H9 (cell line): ENCODE data around the gene TDP2. TPM values are rescaled to one million over a fixed set of nuclear protein-coding genes. Genes with fewer than 3 reads are reported as not detected.

Source experiments
- DNase-seq: peaks from one replicate; pipeline ENCODE4 v3.0.0-alpha.2; 2017
- H2AFZ ChIP-seq: one replicate; pipeline ENCODE4 v1.6.1; 2013; ENCODE audit warnings: mild to moderate bottlenecking, low read length, control low read depth, moderate library complexity
- H2AK5ac ChIP-seq: 2 replicates; pipeline ENCODE4 v1.6.1; 2013; ENCODE audit warnings: low read length, control low read depth, mixed read lengths; ENCODE audit not compliant: insufficient read length
- H2BK120ac ChIP-seq: one replicate; pipeline ENCODE4 v1.6.1; 2013; ENCODE audit warnings: low read depth, mild to moderate bottlenecking, low read length, control low read depth, inconsistent platforms; ENCODE audit not compliant: poor library complexity, severe bottlenecking
- H2BK12ac ChIP-seq: 2 replicates; pipeline ENCODE4 v1.6.1; 2013; ENCODE audit warnings: low read length, control low read depth, mixed read lengths, low read depth; ENCODE audit not compliant: insufficient read length
- H2BK15ac ChIP-seq: 2 replicates; pipeline ENCODE4 v1.6.1; 2013; ENCODE audit warnings: low read depth, low read length, control low read depth
- H2BK20ac ChIP-seq: one replicate; pipeline ENCODE4 v1.6.1; 2013; ENCODE audit warnings: low read depth, mild to moderate bottlenecking, low read length, control low read depth, inconsistent platforms; ENCODE audit not compliant: poor library complexity, severe bottlenecking
- H2BK5ac ChIP-seq: 2 replicates; pipeline ENCODE4 v1.6.1; 2013; ENCODE audit warnings: low read length, control low read depth, mixed read lengths; ENCODE audit not compliant: insufficient read length
- H3K14ac ChIP-seq: 2 replicates; pipeline ENCODE4 v1.6.1; 2013; ENCODE audit warnings: low read length, control low read depth; ENCODE audit not compliant: insufficient read depth
- H3K18ac ChIP-seq: 2 replicates; pipeline ENCODE4 v1.6.1; 2013; ENCODE audit warnings: low read depth, mild to moderate bottlenecking, mixed read lengths, low read length, control low read depth; ENCODE audit not compliant: insufficient read length
- H3K23ac ChIP-seq: 2 replicates; pipeline ENCODE4 v1.6.1; 2013; ENCODE audit warnings: low read length, control low read depth, mixed read lengths, low read depth; ENCODE audit not compliant: insufficient read length
- H3K23me2 ChIP-seq: 2 replicates; pipeline ENCODE4 v1.6.1; 2013; ENCODE audit warnings: low read depth, mild to moderate bottlenecking, mixed read lengths, low read length, control low read depth; ENCODE audit not compliant: insufficient read length, poor library complexity, severe bottlenecking
- H3K27ac ChIP-seq: 2 replicates; pipeline ENCODE4 v1.5.1; 2013; ENCODE audit warnings: low read length, control low read depth, mixed read lengths, low read depth; ENCODE audit not compliant: insufficient read length
- H3K27me3 ChIP-seq: 2 replicates; pipeline ENCODE4 v1.6.1; 2013; ENCODE audit warnings: low read length, control low read depth, inconsistent platforms; ENCODE audit not compliant: insufficient read depth
- H3K4ac ChIP-seq: 2 replicates; pipeline ENCODE4 v1.6.1; 2013; ENCODE audit warnings: low read depth, mild to moderate bottlenecking, control low read depth, inconsistent platforms, low read length, moderate library complexity
- H3K4me1 ChIP-seq: 2 replicates; pipeline ENCODE4 v1.6.1; 2013; ENCODE audit warnings: low read length, control low read depth, inconsistent platforms; ENCODE audit not compliant: insufficient read depth
- H3K4me2 ChIP-seq: 2 replicates; pipeline ENCODE4 v1.6.1; 2013; ENCODE audit warnings: low read length, control low read depth, mixed read lengths; ENCODE audit not compliant: insufficient read length, insufficient read depth
- H3K56ac ChIP-seq: 2 replicates; pipeline ENCODE4 v1.6.1; 2013; ENCODE audit warnings: low read depth, mild to moderate bottlenecking, mixed read lengths, low read length, control low read depth; ENCODE audit not compliant: insufficient read length
- H3K79me1 ChIP-seq: 2 replicates; pipeline ENCODE4 v1.6.1; 2013; ENCODE audit warnings: low read depth, mild to moderate bottlenecking, moderate library complexity, low read length, control low read depth, inconsistent platforms; ENCODE audit not compliant: insufficient read depth, poor library complexity, severe bottlenecking
- H3K79me2 ChIP-seq: 2 replicates; pipeline ENCODE4 v1.6.1; 2013; ENCODE audit warnings: low read length, control low read depth, inconsistent platforms; ENCODE audit not compliant: insufficient read depth
- H3K9ac ChIP-seq: 2 replicates; pipeline ENCODE4 v1.6.1; 2013; ENCODE audit warnings: low read length, control low read depth, mixed read lengths; ENCODE audit not compliant: insufficient read length; ENCODE audit errors: extremely low read depth
- H3K9me3 ChIP-seq: one replicate; pipeline ENCODE4 v1.6.1; 2013; ENCODE audit warnings: low read depth, low read length, inconsistent platforms; ENCODE audit not compliant: control insufficient read depth
- H3T11ph ChIP-seq: one replicate; pipeline ENCODE4 v1.6.1; 2013; ENCODE audit warnings: mild to moderate bottlenecking, low read length, control low read depth, inconsistent platforms
- H4K20me1 ChIP-seq: one replicate; pipeline ENCODE4 v1.6.1; 2013; ENCODE audit not compliant: control insufficient read depth, insufficient read length, insufficient read depth
- H4K5ac ChIP-seq: 2 replicates; pipeline ENCODE4 v1.6.1; 2013; ENCODE audit warnings: low read depth, mild to moderate bottlenecking, mixed read lengths, low read length, control low read depth; ENCODE audit not compliant: insufficient read length
- H4K8ac ChIP-seq: replicated peaks from 2 replicates; pipeline ENCODE4 v1.6.1; 2013; ENCODE audit warnings: low read length, control low read depth, mixed read lengths, low read depth; ENCODE audit not compliant: insufficient read length
- H4K91ac ChIP-seq: 2 replicates; pipeline ENCODE4 v1.6.1; 2013; ENCODE audit warnings: low read depth, mild to moderate bottlenecking, moderate library complexity, mixed read lengths, low read length, control low read depth; ENCODE audit not compliant: insufficient read length
- H3K27ac Mint-ChIP-seq, 3 experiments: 2 replicates in 2 of 3; 3 replicates in 1 of 3; pipeline ENCODE4 v1.8.0; 2020 to 2021; ENCODE audit warnings: mixed read lengths in 3 of 3, mild to moderate bottlenecking in 1 of 3, moderate library complexity in 1 of 3
- H3K27me3 Mint-ChIP-seq: 2 replicates; pipeline ENCODE4 v1.8.0; 2021; ENCODE audit warnings: low read depth, mild to moderate bottlenecking, moderate library complexity, mixed read lengths
- H3K36me3 Mint-ChIP-seq, 3 experiments: 2 replicates in 2 of 3; 3 replicates in 1 of 3; pipeline ENCODE4 v1.8.0; 2020 to 2021; ENCODE audit warnings: low read depth in 3 of 3, mixed read lengths in 3 of 3; ENCODE audit not compliant: insufficient read depth in 1 of 3
- H3K4me1 Mint-ChIP-seq, 2 experiments: 2 replicates each; pipeline ENCODE4 v1.8.0; 2020; ENCODE audit warnings: mixed read lengths in 2 of 2
- H3K4me3 Mint-ChIP-seq, 2 experiments: 2 replicates in 1 of 2; 3 replicates in 1 of 2; pipeline ENCODE4 v1.8.0; 2020 to 2021; ENCODE audit warnings: mild to moderate bottlenecking in 2 of 2, mixed read lengths in 2 of 2, moderate library complexity in 1 of 2
- H3K9me3 Mint-ChIP-seq, 2 experiments: 2 replicates in 1 of 2; 3 replicates in 1 of 2; pipeline ENCODE4 v1.8.0; 2020; ENCODE audit warnings: mild to moderate bottlenecking in 2 of 2, mixed read lengths in 2 of 2, moderate library complexity in 1 of 2
- WGBS: extraction: QIAGEN DNeasy Blood & Tissue Kit; methylation state at CpG from one replicate; pipeline ENCODE4 v1.1.7; 2013; ENCODE audit warnings: missing lambda C conversion rate, low lambda C conversion rate, mixed read lengths; ENCODE audit not compliant: insufficient read length; ENCODE audit errors: extremely low coverage; 5-methylcytosine and 5-hydroxymethylcytosine counted together
- total RNA-seq: library from RNA; stranded (reverse); gene quantifications from 2 replicates; pipeline ENCODE4 v1.2.1, GENCODE V29; 2021
- TF ChIP-seq, protein P1 (sequence below): fragments of 200-600 bp; sonication (generic); conservative IDR thresholded peaks from 3 replicates; pipeline ENCODE4 v1.8.0; 2021; ENCODE audit warnings: antibody characterized with exemption, mild to moderate bottlenecking

TDP2 gene
- total RNA-seq, 1 experiment from 2014 or later, result 55.6 TPM

DNA sequence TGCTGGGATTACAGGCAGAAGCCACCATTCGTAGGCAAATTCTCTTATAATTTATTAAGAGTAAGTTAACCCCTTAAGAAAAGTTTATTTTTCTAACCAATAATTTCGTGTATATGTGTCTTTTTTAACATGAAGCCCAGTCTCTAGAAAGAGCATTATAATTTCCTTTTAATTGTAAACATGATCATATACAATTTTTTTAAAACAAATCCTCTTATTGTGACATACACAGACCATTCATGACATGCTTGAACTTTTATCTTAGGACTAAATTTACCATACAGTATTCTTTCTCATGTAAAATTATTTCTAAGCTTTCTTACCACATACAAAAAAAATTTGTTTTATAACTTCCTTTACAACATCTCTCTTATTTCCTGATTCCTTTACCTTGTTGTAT is 6.9 kb upstream of the TDP2 start:
- Mint-ChIP-seq H3K27me3 (peaks cover 1% of the 10 kb centered on the region), H3K4me3 (no peak overlapping the region), H3K36me3 (peaks cover 67 to 68% (median 68%) of the 10 kb centered on the region in 3 experiments), H3K9me3 (peaks cover 65 to 68% of the 10 kb centered on the region in 2 experiments), H3K27ac (no peak overlapping the region), H3K4me1 (no peaks in the 10 kb centered on the region)
- Histone ChIP-seq H2BK5ac (no peak overlapping the region), H3K14ac (no peak overlapping the region), H3K9ac (no peak overlapping the region), H3K4ac (no peak overlapping the region), H3K4me2 (no peak overlapping the region), H4K8ac (no peak overlapping the region), H2BK20ac (no peak overlapping the region), H3K79me2 (no peaks in the 10 kb centered on the region), H2AK5ac (no peak overlapping the region), H2BK12ac (no peak overlapping the region), H3K23ac (no peak overlapping the region), H3K79me1 (no peaks in the 10 kb centered on the region), H3K4me1 (no peaks in the 10 kb centered on the region), H3K23me2 (no peaks in the 10 kb centered on the region), H3K56ac (no peak overlapping the region), H4K20me1 (no peaks in the 10 kb centered on the region), H4K5ac (no peak overlapping the region), H3K27ac (no peak overlapping the region), H3K27me3 (no peaks in the 10 kb centered on the region), H2BK15ac (no peak overlapping the region), H2AFZ (no peak overlapping the region), H2BK120ac (no peak overlapping the region), H4K91ac (no peak overlapping the region), H3K18ac (no peak overlapping the region), H3T11ph (no peak overlapping the region), H3K9me3 (peaks cover 30% of the 10 kb centered on the region)
- TF ChIP-seq, protein P1, sequence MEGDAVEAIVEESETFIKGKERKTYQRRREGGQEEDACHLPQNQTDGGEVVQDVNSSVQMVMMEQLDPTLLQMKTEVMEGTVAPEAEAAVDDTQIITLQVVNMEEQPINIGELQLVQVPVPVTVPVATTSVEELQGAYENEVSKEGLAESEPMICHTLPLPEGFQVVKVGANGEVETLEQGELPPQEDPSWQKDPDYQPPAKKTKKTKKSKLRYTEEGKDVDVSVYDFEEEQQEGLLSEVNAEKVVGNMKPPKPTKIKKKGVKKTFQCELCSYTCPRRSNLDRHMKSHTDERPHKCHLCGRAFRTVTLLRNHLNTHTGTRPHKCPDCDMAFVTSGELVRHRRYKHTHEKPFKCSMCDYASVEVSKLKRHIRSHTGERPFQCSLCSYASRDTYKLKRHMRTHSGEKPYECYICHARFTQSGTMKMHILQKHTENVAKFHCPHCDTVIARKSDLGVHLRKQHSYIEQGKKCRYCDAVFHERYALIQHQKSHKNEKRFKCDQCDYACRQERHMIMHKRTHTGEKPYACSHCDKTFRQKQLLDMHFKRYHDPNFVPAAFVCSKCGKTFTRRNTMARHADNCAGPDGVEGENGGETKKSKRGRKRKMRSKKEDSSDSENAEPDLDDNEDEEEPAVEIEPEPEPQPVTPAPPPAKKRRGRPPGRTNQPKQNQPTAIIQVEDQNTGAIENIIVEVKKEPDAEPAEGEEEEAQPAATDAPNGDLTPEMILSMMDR, result no peak
- WGBS, result no CpG with 5 or more reads among the region's 2 CpGs
- DNase-seq, result no peak
